Astrocyte of the spinal cord (primary cell): Measurements from ENCODE around the gene C19orf12.
A peak's percentile ranks its signal among the peaks of the same experiment; 100 is the strongest.

ENCODE experiments used
- DNase-seq: peaks from one replicate; pipeline ENCODE4 v3.0.0; 2011; ENCODE audit warnings: low read depth, low spot score
- H3K4me3 ChIP-seq: 2 replicates; pipeline ENCODE4 v1.5.1; 2011; ENCODE audit warnings: low read depth, mild to moderate bottlenecking, low read length, moderate library complexity
- in situ Hi-C: cut with HindIII; loops from 2 replicates; pipeline ENCODE4 v1.10.0; 2017; ENCODE audit warnings: low sequenced_read_pairs
- TF ChIP-seq, protein P1 (sequence below): IDR thresholded peaks from 2 replicates; pipeline ENCODE4 v1.5.1; 2012; ENCODE audit warnings: low read depth, mild to moderate bottlenecking, low read length, inconsistent platforms

The C19orf12 gene

DNA sequence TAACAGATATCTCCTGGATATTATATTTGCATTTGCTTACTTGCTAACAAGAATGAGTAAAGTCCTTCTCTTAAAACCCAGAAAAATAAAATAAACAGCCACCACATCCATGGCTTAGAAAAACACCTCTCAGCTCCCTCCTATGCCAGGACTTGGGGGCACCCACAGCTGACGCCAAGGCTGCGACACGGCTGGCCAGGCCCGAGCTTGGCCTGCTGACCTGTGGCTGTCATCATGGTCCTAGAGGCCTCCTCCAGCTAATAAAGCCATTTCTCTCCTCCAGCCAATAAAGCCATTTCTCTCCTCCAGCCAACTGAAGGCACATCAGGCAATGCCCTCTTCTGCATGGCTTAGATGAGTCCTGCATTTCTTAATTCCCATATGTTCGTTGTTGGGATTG, 20.9 kb downstream of the C19orf12 start:
- no peak for DNase-seq
- TF ChIP-seq, protein P1, sequence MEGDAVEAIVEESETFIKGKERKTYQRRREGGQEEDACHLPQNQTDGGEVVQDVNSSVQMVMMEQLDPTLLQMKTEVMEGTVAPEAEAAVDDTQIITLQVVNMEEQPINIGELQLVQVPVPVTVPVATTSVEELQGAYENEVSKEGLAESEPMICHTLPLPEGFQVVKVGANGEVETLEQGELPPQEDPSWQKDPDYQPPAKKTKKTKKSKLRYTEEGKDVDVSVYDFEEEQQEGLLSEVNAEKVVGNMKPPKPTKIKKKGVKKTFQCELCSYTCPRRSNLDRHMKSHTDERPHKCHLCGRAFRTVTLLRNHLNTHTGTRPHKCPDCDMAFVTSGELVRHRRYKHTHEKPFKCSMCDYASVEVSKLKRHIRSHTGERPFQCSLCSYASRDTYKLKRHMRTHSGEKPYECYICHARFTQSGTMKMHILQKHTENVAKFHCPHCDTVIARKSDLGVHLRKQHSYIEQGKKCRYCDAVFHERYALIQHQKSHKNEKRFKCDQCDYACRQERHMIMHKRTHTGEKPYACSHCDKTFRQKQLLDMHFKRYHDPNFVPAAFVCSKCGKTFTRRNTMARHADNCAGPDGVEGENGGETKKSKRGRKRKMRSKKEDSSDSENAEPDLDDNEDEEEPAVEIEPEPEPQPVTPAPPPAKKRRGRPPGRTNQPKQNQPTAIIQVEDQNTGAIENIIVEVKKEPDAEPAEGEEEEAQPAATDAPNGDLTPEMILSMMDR = no peak
- in situ Hi-C loops = no loop called here
- no peak overlapping the region for H3K4me3 ChIP-seq

DNA sequence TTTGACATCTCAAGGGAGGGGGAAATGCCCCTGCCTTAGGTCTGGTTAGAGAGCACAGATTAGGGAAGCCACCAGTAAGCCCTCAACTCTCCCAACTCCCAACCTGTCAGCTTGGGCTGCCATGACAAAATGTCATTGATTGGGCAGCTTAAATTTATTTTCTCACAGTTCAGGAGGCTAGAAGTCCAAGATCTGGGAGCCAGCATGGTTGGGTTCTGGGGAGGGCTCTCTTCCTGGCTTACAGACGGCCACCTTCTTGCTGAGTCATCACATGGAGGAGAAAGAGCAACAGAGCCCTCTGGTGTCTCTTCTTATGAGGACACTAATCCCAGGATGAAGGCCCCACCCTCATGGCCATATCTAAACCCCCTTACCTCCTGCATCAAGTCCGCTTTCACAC, 24.2 kb downstream of the C19orf12 start:
- TF ChIP-seq, protein P1 = peak; percentile 25
- H3K4me3 ChIP-seq = no peak overlapping the region
- in situ Hi-C loops = no loop called here
- peak; percentile 36 for DNase-seq

GRCh38 chr19:29687897-29688728, 26.9 kb downstream of the C19orf12 start:
- DNase-seq = peak; percentile 33
- H3K4me3 ChIP-seq = no peak overlapping the region
- in situ Hi-C loops = no loop called here
- TF ChIP-seq, protein P1 = no peak

- DNase-seq = peak; percentile 95
- in situ Hi-C loops = no loop called here
- TF ChIP-seq, protein P1 = no peak
- peak overlapping the region; percentile 12 for H3K4me3 ChIP-seq
Observed at GRCh38 chr19:29687244-29687896, 27.7 kb downstream of the C19orf12 start.

DNA sequence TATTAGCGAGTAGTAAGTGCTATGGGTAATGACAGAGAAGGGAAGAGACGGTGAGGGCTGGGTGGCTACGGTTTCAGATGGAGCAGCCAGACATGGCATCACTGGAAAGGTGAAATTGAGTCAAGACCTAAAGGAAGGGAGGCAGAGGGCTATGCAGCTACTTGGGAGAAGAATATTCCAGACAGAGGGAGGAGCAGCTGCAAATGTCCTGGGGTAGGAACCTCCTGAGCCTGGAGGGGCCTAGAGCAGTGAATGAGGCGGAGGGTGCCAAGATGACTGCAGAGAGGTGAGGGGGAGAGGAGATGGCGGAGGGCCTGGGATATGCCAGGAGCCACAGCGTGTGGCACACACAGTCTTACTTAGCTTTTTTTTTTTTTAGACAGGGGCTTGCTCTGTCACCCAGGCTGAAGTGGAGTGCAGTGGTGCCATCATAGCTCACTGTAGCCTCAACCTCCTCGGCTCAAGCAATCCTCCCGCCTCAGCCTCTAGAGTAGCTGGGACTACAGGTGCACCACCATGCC, 28.7 kb downstream of the C19orf12 start:
- TF ChIP-seq, protein P1 = no peak
- no peak overlapping the region for H3K4me3 ChIP-seq
- in situ Hi-C loops = no loop called here
- no peak for DNase-seq

GRCh38 chr19:29685326-29685725, 29.7 kb downstream of the C19orf12 start:
- H3K4me3 ChIP-seq = no peak overlapping the region
- no peak for DNase-seq

More at GRCh38 chr19:29685326-29685725, 29.7 kb downstream of the C19orf12 start:
- in situ Hi-C loops = no loop called here
- TF ChIP-seq, protein P1 = no peak
